Spleen (tissue), 11 donors: ENCODE results near the gene TMEM270. TPM values are rescaled to one million over a fixed set of nuclear protein-coding genes. Genes with fewer than 3 reads are reported as not detected.

ENCODE experiments used
- DNase-seq: peaks from one replicate; pipeline ENCODE4 v3.0.0-alpha.2; 2020
- H3K27ac ChIP-seq, 8 donors: fragments of 200-600 bp; sonication (generic) in 7 of 8; 1 replicate in 4 of 8; 2 replicates in 4 of 8; pipeline versions ENCODE4 v1.5.0 to v1.8.0; 2016 to 2021; ENCODE audit warnings: inconsistent platforms in 4 of 8, mild to moderate bottlenecking in 4 of 8, moderate library complexity in 1 of 8
- H3K27me3 ChIP-seq, 7 donors: fragments of 200-600 bp; sonication (generic) in 6 of 7; replicated peaks in 1 of 7; 1 replicate in 4 of 7; 2 replicates in 3 of 7; pipeline versions ENCODE4 v1.5.0 to v1.8.0; 2016 to 2021; ENCODE audit warnings: inconsistent platforms in 3 of 7, mild to moderate bottlenecking in 1 of 7
- H3K36me3 ChIP-seq, 6 donors: fragments of 200-600 bp; sonication (generic) in 5 of 6; 1 replicate in 4 of 6; 2 replicates in 2 of 6; pipeline versions ENCODE4 v1.5.0 to v1.8.0; 2016 to 2021; ENCODE audit warnings: inconsistent platforms in 2 of 6
- H3K4me1 ChIP-seq, 6 donors: fragments of 200-600 bp; sonication (generic) in 5 of 6; 1 replicate in 3 of 6; 2 replicates in 3 of 6; pipeline versions ENCODE4 v1.5.0 to v1.8.0; 2016 to 2021; ENCODE audit warnings: inconsistent platforms in 3 of 6
- H3K4me3 ChIP-seq, 8 donors: fragments of 200-600 bp; sonication (generic) in 7 of 8; 1 replicate in 4 of 8; 2 replicates in 4 of 8; pipeline versions ENCODE4 v1.5.0 to v1.8.0; 2016 to 2021; ENCODE audit warnings: inconsistent platforms in 4 of 8, mild to moderate bottlenecking in 4 of 8, moderate library complexity in 2 of 8
- H3K9me3 ChIP-seq, 8 donors: fragments of 200-600 bp; sonication (generic) in 7 of 8; 1 replicate in 4 of 8; 2 replicates in 4 of 8; pipeline versions ENCODE4 v1.5.0 to v1.8.0; 2016 to 2021; ENCODE audit warnings: inconsistent platforms in 4 of 8
- POLR2A ChIP-seq, 3 donors: fragments of 450-650 bp; IDR thresholded peaks; one replicate each; pipeline ENCODE4 v1.5.1; 2017; ENCODE audit warnings: antibody characterized with exemption in 3 of 3, mild to moderate bottlenecking in 1 of 3
- POLR2AphosphoS5 ChIP-seq, 3 donors: sonication (generic); formaldehyde crosslinking; IDR thresholded peaks; one replicate each; pipeline ENCODE4 v1.5.1; 2017; ENCODE audit warnings: antibody characterized with exemption in 3 of 3
- WGBS, 5 donors: extraction: QIAGEN DNeasy Blood & Tissue Kit in 3 of 5; methylation state at CpG; one replicate each; pipeline versions ENCODE4 v1.1.5 to v1.1.7; 2013 to 2018; 5-methylcytosine and 5-hydroxymethylcytosine counted together
- intact Hi-C: fragments of 100-400 bp; cut with DNase I; formaldehyde crosslinking; loops from one replicate; pipeline ENCODE4 v1.15.0; 2023; ENCODE audit warnings: low total_unique reads
- polyA plus RNA-seq, 3 donors: library from polyadenylated mRNA; stranded (reverse); fragments of 200-250 nt; gene quantifications; one replicate each; pipeline ENCODE4 v1.2.1, GENCODE V29; 2013
- total RNA-seq, 7 donors: library from RNA; depleted of rRNA in 3 of 7; stranded (reverse); fragments of >200 nt in 3 of 7; fragmentation: NEBNext Ultra II Directional in 4 of 7; extraction: Animal tissue kit (Norgen Biotek cat#: 25700) in 4 of 7; gene quantifications; one replicate each; pipeline versions ENCODE4 v1.1.0 to v1.2.1, GENCODE V29; 2016 to 2021
- TF ChIP-seq, protein P1 (sequence below), 11 experiments: fragments of 200-600 bp in 7 of 11; fragments of 450-650 bp in 4 of 11; sonication (generic) in 4 of 11; IDR thresholded peaks in 8 of 11; conservative IDR thresholded peaks in 3 of 11; 1 replicate in 7 of 11; 2 replicates in 4 of 11; pipeline versions ENCODE4 v1.4.0 to v1.8.0; 2016 to 2021; ENCODE audit warnings: antibody characterized with exemption in 11 of 11, inconsistent platforms in 4 of 11, mild to moderate bottlenecking in 1 of 11
- donor health status: healthy with polysubstance abuse.
- donor health status: DM: no; HTN: no; CAD: no; lungs with moderate emphysema.
- donor health status: DM: no; HTN: no; CAD: no.
- donor health status: Bipolar disorder and iron deficiency.
- donor health status: healthy.
- donor health status: DM: no; HTN: no; CAD: no.
- donor health status: DM: yes; HTN: yes; CAD: no.

The TMEM270 gene
- total and polyA plus RNA-seq, 10 donors, result not detected

DNA sequence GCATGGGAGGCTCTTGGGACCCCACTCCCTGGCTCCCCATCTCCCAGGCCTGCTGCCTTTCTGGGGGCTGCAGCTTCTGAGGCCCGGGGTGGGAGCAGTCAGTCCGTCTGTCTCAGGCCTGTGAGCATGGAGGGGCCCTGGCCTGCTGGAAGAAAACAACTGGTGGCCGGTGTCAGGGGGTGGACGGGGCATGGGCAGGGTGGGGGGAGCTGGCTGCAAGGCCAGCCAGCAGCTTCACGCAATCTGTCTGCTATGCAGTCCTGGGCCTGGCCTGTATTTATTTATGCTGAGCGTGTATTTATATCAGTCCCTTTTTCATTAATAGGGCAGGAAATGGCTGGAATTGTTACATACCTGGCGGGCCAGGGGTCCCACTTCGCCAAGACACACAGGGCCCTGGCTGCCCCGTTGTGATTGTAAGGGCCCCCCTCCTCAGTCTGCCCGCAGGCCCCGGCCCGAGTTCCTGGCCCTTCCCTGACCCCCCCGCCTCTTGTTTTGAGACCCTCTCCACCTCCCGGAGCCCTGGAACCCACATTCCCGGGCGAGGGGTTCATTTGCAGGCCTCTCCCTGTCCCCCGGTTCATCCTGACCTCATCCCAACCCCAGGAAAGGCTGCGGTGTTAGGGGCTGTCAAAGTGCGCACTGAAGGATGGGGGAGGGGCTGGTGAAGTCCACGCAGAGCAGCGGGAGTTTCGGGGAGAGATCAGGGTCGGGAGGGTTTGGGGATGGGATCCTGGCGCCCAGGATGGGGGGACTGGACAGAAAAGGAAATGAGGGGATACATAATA is 8.2 kb downstream of the TMEM270 start:
- no peaks in the 10 kb centered on the region for H3K36me3 ChIP-seq
- no peak overlapping the region for H3K4me3 ChIP-seq
- no peak for TF ChIP-seq POLR2AphosphoS5 (IDR thresholded peaks at IDR 0.05)
- TF ChIP-seq, protein P1, sequence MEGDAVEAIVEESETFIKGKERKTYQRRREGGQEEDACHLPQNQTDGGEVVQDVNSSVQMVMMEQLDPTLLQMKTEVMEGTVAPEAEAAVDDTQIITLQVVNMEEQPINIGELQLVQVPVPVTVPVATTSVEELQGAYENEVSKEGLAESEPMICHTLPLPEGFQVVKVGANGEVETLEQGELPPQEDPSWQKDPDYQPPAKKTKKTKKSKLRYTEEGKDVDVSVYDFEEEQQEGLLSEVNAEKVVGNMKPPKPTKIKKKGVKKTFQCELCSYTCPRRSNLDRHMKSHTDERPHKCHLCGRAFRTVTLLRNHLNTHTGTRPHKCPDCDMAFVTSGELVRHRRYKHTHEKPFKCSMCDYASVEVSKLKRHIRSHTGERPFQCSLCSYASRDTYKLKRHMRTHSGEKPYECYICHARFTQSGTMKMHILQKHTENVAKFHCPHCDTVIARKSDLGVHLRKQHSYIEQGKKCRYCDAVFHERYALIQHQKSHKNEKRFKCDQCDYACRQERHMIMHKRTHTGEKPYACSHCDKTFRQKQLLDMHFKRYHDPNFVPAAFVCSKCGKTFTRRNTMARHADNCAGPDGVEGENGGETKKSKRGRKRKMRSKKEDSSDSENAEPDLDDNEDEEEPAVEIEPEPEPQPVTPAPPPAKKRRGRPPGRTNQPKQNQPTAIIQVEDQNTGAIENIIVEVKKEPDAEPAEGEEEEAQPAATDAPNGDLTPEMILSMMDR (IDR thresholded peaks at IDR 0.05 in 8 of 11, conservative IDR thresholded peaks at IDR 0.05 in 3 of 11), result no peak
- no peak for TF ChIP-seq POLR2A (IDR thresholded peaks at IDR 0.05)
- H3K27me3 ChIP-seq, result no peaks in the 10 kb centered on the region
- H3K27ac ChIP-seq, result no peak overlapping the region
- H3K4me1 ChIP-seq, result peaks cover 0 to 21% (median 8%) of the 10 kb centered on the region in 6 donors
- H3K9me3 ChIP-seq, result no peaks in the 10 kb centered on the region
- 74 to 82% (median 78%) methylated on average over 24 of the region's 24 CpGs for WGBS, 5 donors
- intact Hi-C loops, result loop anchor here (5.0 to 10.0 kb wide), 2 partner anchors 158 to 536 kb away; partner anchors contain the start of gene ELN
- no peak for DNase-seq

DNA sequence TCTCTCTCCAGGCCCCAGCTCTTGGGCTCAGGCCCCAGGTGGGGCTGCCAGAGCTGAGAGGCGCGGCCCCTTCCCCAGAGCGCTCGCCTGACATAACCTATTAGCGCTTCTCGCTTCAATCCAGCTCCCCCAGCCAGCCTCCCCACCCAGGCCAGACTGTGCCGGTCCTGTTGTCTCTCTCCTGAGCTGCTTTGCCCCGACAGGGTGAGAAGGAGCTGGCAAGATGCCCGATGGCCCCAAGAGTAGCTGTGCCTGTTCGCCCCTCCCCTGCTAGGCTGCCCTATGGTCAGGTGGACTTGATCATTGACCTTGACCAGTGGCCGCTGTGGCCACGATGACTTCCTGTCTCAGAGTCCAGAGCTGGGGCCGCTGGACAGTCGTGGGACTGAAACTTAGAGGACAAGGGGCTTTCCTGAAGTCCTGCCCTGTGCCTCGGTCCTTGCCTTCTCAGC is 9.1 kb downstream of the TMEM270 start:
- H3K4me1 ChIP-seq, result peaks cover 0 to 21% (median 8%) of the 10 kb centered on the region in 6 donors

DNA sequence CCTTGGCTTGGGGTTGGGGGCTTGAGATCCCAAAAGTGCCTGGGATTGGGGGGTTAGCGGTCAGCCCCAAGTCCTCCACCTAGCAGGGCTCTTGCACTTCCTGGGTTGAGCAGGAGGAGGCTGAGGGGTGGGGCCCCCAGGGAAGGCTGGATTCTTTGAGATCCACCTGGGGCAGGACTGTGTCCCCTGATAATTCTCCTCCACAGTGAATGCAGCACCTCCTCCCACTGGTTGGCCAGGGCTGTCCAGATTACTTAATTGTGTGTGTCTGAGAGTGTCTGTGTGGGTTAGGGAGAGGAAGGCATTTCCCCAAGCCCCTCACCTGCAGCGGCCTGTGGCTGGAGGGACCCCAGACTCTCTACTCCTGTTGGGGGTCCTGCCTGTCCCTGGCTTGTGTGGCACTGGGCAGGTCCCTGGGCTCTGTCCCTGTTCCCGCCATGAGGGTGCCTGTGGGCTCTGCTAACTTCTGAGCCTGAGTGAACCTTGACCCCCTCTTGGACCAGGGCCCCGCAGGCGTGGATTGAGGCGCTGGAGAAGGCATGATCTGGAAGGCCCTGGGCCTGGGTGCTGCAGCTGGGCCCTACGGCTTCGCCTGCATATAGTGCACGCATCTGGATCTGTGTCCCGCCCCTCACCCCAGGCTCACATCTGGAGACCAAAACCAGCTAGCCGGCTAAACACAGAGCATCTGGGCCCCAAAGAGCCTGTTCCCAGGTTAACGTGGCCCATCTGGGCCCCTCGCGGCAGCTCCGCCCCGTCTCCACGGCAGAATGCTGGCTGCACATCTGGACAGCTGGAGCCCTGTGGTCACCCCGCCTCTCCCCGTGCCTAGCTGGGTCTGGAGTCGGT is 10.4 kb downstream of the TMEM270 start:
- H3K27ac ChIP-seq, result no peak overlapping the region
- no peaks in the 10 kb centered on the region for H3K36me3 ChIP-seq
- no peak for DNase-seq
- no peaks in the 10 kb centered on the region for H3K27me3 ChIP-seq
- TF ChIP-seq, protein P1 (IDR thresholded peaks at IDR 0.05 in 8 of 11, conservative IDR thresholded peaks at IDR 0.05 in 3 of 11), result no peak
- no peak for TF ChIP-seq POLR2A (IDR thresholded peaks at IDR 0.05)
- TF ChIP-seq POLR2AphosphoS5 (IDR thresholded peaks at IDR 0.05), result no peak
- 83 to 91% (median 87%) methylated on average over 11 to 20 of the region's 20 CpGs for WGBS, 5 donors
- no peak overlapping the region for H3K4me3 ChIP-seq
- no peaks in the 10 kb centered on the region for H3K9me3 ChIP-seq
- H3K4me1 ChIP-seq, result peaks cover 0 to 21% (median 8%) of the 10 kb centered on the region in 6 donors
- intact Hi-C loops, result no loop called here

More for the DNA sequence above, 9.1 kb downstream of the TMEM270 start:
- DNase-seq, result no peak
- no peaks in the 10 kb centered on the region for H3K27me3 ChIP-seq
- H3K4me3 ChIP-seq, result no peak overlapping the region
- peak overlapping the region in 1 of 8 donors; percentile 4 for H3K27ac ChIP-seq
- intact Hi-C loops, result no loop called here
- H3K36me3 ChIP-seq, result no peaks in the 10 kb centered on the region
- TF ChIP-seq POLR2AphosphoS5 (IDR thresholded peaks at IDR 0.05), result no peak
- no peak for TF ChIP-seq POLR2A (IDR thresholded peaks at IDR 0.05)
- TF ChIP-seq, protein P1 (IDR thresholded peaks at IDR 0.05 in 8 of 11, conservative IDR thresholded peaks at IDR 0.05 in 3 of 11), result no peak
- WGBS, 5 donors, result 60 to 88% (median 68%) methylated on average over 12 to 15 of the region's 15 CpGs
- no peaks in the 10 kb centered on the region for H3K9me3 ChIP-seq
